Measurements from ENCODE around the gene NAALADL2. TPM values are rescaled to one million over a fixed set of nuclear protein-coding genes. Genes with fewer than 3 reads are reported as not detected.

The NAALADL2 gene
- total RNA-seq, 1 donor from 2014 or later, result 1.1 TPM

DNA sequence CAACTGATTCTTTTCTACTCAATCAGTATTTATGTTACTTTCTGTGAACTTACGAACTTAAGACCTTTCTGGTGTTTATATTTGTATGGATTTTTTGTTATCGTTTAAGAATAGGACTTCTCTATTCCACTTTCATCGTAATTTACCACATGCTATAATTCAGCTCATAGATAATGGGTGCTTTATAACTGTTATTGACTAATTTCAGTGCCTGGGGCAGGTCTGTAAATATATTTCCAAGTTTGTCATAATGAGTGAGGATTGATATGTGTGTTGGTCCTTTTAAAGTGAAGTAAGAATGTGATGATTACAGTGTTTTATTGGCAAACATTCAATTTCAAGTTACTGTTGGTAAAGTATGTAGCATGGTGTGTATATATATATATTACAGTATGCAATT, 1.8 kb upstream of the NAALADL2 start:
- FAIRE-seq, result no peak
- DNase-seq (ENCODE audit: low read depth), result no peak

DNA sequence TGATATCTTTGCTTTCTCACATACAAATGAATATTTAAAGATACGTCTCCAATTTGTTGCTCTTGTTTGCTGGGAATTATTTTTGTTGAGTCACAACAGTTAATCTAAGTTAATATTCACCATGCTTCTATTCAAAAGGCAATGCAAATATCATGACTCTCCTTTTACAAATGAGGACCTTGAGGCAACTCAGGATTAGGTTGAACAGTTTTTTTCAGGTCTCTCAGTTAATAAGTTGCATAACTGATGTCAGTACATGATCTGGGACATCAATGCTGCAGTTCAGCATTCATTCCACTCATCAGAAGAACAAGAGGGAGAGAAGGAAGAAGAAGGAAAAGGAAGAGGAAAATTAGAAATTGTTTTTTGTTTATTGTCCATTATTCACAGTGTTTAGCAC, 781 bp upstream of the NAALADL2 start:
- FAIRE-seq, result no peak
- TF ChIP-seq, protein P1, sequence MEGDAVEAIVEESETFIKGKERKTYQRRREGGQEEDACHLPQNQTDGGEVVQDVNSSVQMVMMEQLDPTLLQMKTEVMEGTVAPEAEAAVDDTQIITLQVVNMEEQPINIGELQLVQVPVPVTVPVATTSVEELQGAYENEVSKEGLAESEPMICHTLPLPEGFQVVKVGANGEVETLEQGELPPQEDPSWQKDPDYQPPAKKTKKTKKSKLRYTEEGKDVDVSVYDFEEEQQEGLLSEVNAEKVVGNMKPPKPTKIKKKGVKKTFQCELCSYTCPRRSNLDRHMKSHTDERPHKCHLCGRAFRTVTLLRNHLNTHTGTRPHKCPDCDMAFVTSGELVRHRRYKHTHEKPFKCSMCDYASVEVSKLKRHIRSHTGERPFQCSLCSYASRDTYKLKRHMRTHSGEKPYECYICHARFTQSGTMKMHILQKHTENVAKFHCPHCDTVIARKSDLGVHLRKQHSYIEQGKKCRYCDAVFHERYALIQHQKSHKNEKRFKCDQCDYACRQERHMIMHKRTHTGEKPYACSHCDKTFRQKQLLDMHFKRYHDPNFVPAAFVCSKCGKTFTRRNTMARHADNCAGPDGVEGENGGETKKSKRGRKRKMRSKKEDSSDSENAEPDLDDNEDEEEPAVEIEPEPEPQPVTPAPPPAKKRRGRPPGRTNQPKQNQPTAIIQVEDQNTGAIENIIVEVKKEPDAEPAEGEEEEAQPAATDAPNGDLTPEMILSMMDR (IDR thresholded peaks at IDR 0.05; ENCODE audit: insufficient read depth, low read length, severe bottlenecking), result no peak
- no peaks in the 10 kb centered on the region for H3K36me3 ChIP-seq (ENCODE audit: control insufficient read depth, insufficient read depth, low read length)
- DNase-seq (ENCODE audit: low read depth), result peak; percentile 29
- H3K27me3 ChIP-seq (ENCODE audit: control insufficient read depth, insufficient read depth, low read length), result no peaks in the 10 kb centered on the region
- H3K4me3 ChIP-seq (ENCODE audit: low read depth, low read length), result no peak overlapping the region

More for the DNA sequence above, 1.8 kb upstream of the NAALADL2 start:
- no peak overlapping the region for H3K4me3 ChIP-seq (ENCODE audit: low read depth, low read length)
- H3K36me3 ChIP-seq (ENCODE audit: control insufficient read depth, insufficient read depth, low read length), result no peaks in the 10 kb centered on the region
- TF ChIP-seq, protein P1 (IDR thresholded peaks at IDR 0.05; ENCODE audit: insufficient read depth, low read length, severe bottlenecking), result no peak
- H3K27me3 ChIP-seq (ENCODE audit: control insufficient read depth, insufficient read depth, low read length), result no peaks in the 10 kb centered on the region

GRCh38 chr3:174859756-174860155, 622 bp downstream of the NAALADL2 start:
- FAIRE-seq (no peak), DNase-seq (ENCODE audit: low read depth) (peak; percentile 54)
- H3K4me3 ChIP-seq (ENCODE audit: low read depth, low read length), result no peak overlapping the region
- no peaks in the 10 kb centered on the region for H3K36me3 ChIP-seq (ENCODE audit: control insufficient read depth, insufficient read depth, low read length)
- TF ChIP-seq, protein P1 (IDR thresholded peaks at IDR 0.05; ENCODE audit: insufficient read depth, low read length, severe bottlenecking), result no peak
- no peaks in the 10 kb centered on the region for H3K27me3 ChIP-seq (ENCODE audit: control insufficient read depth, insufficient read depth, low read length)

- Histone ChIP-seq H3K36me3 (ENCODE audit: control insufficient read depth, insufficient read depth, low read length) (no peaks in the 10 kb centered on the region), H3K27me3 (ENCODE audit: control insufficient read depth, insufficient read depth, low read length) (no peaks in the 10 kb centered on the region), H3K4me3 (ENCODE audit: low read depth, low read length) (no peak overlapping the region)
- FAIRE-seq (peak; percentile 76), DNase-seq (ENCODE audit: low read depth) (peak; percentile 77)
- TF ChIP-seq, protein P1 (IDR thresholded peaks at IDR 0.05; ENCODE audit: insufficient read depth, low read length, severe bottlenecking), result peak; percentile 60
Observed at GRCh38 chr3:174862101-174862500, 3.0 kb downstream of the NAALADL2 start.

- FAIRE-seq (no peak), DNase-seq (ENCODE audit: low read depth) (no peak)
- TF ChIP-seq, protein P1 (IDR thresholded peaks at IDR 0.05; ENCODE audit: insufficient read depth, low read length, severe bottlenecking), result no peak
- no peaks in the 10 kb centered on the region for H3K27me3 ChIP-seq (ENCODE audit: control insufficient read depth, insufficient read depth, low read length)
- no peak overlapping the region for H3K4me3 ChIP-seq (ENCODE audit: low read depth, low read length)
- H3K36me3 ChIP-seq (ENCODE audit: control insufficient read depth, insufficient read depth, low read length), result no peaks in the 10 kb centered on the region
Observed at GRCh38 chr3:174862666-174863065, 3.5 kb downstream of the NAALADL2 start.

DNA sequence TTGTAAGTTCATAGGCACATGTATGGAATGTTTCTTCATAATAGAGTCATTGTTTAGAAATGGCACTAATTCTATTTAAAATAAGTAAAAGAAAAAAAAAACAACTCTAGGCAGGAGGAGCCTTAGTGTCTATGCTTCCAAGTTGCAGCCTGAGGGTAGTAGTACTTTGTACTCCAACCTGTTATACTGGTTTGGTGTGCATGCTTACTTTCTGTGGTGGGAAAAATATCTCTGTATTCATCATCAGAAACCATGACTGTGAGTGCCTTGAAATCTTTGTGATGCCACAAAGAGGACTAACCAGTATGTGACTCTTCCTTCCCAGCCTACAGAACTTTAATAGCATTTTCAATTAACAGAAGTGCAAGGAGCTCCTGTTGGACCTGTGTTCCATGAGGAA, 4.4 kb downstream of the NAALADL2 start:
- TF ChIP-seq, protein P1 (IDR thresholded peaks at IDR 0.05; ENCODE audit: insufficient read depth, low read length, severe bottlenecking), result no peak
- Histone ChIP-seq H3K36me3 (ENCODE audit: control insufficient read depth, insufficient read depth, low read length) (no peaks in the 10 kb centered on the region), H3K27me3 (ENCODE audit: control insufficient read depth, insufficient read depth, low read length) (no peaks in the 10 kb centered on the region), H3K4me3 (ENCODE audit: low read depth, low read length) (no peak overlapping the region)
- DNase-seq (ENCODE audit: low read depth), result peak; percentile 95
- peak; percentile 18 for FAIRE-seq

All from bronchial epithelial cell (primary cell).